Suprapubic skin (tissue), 4 donors: Measurements from ENCODE around the gene MCM6. TPM values are rescaled to one million over a fixed set of nuclear protein-coding genes. Genes with fewer than 3 reads are reported as not detected.

Experiments
- DNase-seq, 2 donors: peaks; one replicate each; pipeline ENCODE4 v3.0.0-alpha.2; 2019; ENCODE audit warnings: low spot score in 2 of 2
- H3K27ac ChIP-seq: fragments of 200-600 bp; sonication (generic); one replicate; pipeline ENCODE4 v1.5.1; 2019
- H3K27me3 ChIP-seq: fragments of 200-600 bp; sonication (generic); one replicate; pipeline ENCODE4 v1.5.1; 2019
- H3K36me3 ChIP-seq: fragments of 200-600 bp; sonication (generic); one replicate; pipeline ENCODE4 v1.5.1; 2019
- H3K4me1 ChIP-seq: fragments of 200-600 bp; sonication (generic); one replicate; pipeline ENCODE4 v1.5.1; 2019
- H3K4me3 ChIP-seq: fragments of 200-600 bp; sonication (generic); one replicate; pipeline ENCODE4 v1.5.1; 2019; ENCODE audit warnings: mild to moderate bottlenecking
- H3K9me3 ChIP-seq: fragments of 200-600 bp; sonication (generic); one replicate; pipeline ENCODE4 v1.5.1; 2019
- EP300 ChIP-seq: sonication (generic); formaldehyde crosslinking; IDR thresholded peaks from one replicate; pipeline ENCODE4 v1.6.1; 2017; ENCODE audit warnings: antibody characterized with exemption
- POLR2A ChIP-seq, 2 donors: fragments of 450-650 bp; IDR thresholded peaks; one replicate each; pipeline ENCODE4 v1.6.1; 2017; ENCODE audit warnings: antibody characterized with exemption in 2 of 2, mild to moderate bottlenecking in 2 of 2, moderate library complexity in 2 of 2
- POLR2AphosphoS5 ChIP-seq, 3 donors: sonication (generic); formaldehyde crosslinking; IDR thresholded peaks; one replicate each; pipeline ENCODE4 v1.6.1; 2017; ENCODE audit warnings: antibody characterized with exemption in 3 of 3
- WGBS: methylation state at CpG from one replicate; pipeline ENCODE4 v1.1.5; 2018; 5-methylcytosine and 5-hydroxymethylcytosine counted together
- total RNA-seq, 4 donors: library from RNA; depleted of rRNA; stranded (reverse); fragments of >200 nt; gene quantifications; one replicate each; pipeline ENCODE4 v1.1.0, GENCODE V29; 2016
- TF ChIP-seq, protein P1 (sequence below), 2 donors: fragments of 200-600 bp in 1 of 2; fragments of 450-650 bp in 1 of 2; sonication (generic) in 1 of 2; IDR thresholded peaks; one replicate each; pipeline ENCODE4 v1.5.1; 2016 to 2019; ENCODE audit warnings: antibody characterized with exemption in 2 of 2, mild to moderate bottlenecking in 1 of 2, moderate library complexity in 1 of 2

The MCM6 gene
- total RNA-seq, 4 donors from 2014 or later, result 6.6 to 13.5 (median 7.8) TPM

DNA sequence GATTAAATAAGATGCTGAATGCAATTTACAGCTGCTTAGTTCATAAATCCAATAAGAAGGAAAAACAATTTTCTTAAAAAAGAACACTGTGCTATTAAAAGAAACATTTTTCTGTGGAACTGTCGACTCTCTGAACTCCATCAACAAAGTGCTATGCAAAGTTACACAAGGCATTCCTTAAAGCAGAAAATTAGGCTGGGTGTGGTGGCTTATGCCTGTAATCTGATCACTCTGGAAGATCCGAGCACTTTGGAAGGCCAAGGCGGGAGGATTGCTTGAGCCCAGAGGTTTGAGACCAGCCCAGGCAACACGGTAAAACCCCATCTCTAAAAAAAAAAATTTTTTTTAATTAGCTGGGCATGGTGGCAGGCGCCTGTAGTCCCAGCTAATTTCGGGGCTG, 13.0 kb downstream of the MCM6 start:
- no peaks in the 10 kb centered on the region for H3K27me3 ChIP-seq
- H3K4me1 ChIP-seq, result no peaks in the 10 kb centered on the region
- DNase-seq, result no peak
- TF ChIP-seq POLR2A (IDR thresholded peaks at IDR 0.05) (no peak), EP300 (no peak)
- TF ChIP-seq, protein P1, sequence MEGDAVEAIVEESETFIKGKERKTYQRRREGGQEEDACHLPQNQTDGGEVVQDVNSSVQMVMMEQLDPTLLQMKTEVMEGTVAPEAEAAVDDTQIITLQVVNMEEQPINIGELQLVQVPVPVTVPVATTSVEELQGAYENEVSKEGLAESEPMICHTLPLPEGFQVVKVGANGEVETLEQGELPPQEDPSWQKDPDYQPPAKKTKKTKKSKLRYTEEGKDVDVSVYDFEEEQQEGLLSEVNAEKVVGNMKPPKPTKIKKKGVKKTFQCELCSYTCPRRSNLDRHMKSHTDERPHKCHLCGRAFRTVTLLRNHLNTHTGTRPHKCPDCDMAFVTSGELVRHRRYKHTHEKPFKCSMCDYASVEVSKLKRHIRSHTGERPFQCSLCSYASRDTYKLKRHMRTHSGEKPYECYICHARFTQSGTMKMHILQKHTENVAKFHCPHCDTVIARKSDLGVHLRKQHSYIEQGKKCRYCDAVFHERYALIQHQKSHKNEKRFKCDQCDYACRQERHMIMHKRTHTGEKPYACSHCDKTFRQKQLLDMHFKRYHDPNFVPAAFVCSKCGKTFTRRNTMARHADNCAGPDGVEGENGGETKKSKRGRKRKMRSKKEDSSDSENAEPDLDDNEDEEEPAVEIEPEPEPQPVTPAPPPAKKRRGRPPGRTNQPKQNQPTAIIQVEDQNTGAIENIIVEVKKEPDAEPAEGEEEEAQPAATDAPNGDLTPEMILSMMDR (IDR thresholded peaks at IDR 0.05), result no peak
- 72% methylated on average over 6 of the region's 6 CpGs for WGBS
- no peak overlapping the region for H3K4me3 ChIP-seq
- H3K27ac ChIP-seq, result no peak overlapping the region
- peaks cover 81% of the 10 kb centered on the region for H3K36me3 ChIP-seq
- H3K9me3 ChIP-seq, result no peaks in the 10 kb centered on the region

DNA sequence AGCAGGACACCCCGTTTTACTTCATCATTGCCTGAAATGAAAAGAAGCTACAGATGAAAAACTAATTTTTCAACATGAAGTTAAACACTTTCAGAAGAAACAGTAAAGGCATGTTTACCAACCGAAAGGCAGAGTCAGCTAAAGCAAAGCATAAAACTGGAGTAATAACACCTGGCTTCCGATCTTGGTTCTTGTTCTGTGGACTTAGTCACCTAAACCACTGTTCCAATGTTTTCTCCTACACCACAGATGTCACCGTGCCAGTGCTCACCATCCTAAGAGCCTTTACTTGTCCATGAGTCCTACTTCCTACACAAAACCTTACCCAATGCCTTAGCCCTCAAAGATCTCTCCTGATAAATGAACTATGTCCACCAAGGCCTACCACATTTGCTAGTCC, 13.5 kb downstream of the MCM6 start:
- H3K4me1 ChIP-seq, result no peaks in the 10 kb centered on the region
- H3K4me3 ChIP-seq, result no peak overlapping the region
- TF ChIP-seq EP300 (no peak), POLR2A (IDR thresholded peaks at IDR 0.05) (no peak), POLR2AphosphoS5 (IDR thresholded peaks at IDR 0.05) (no peak)
- TF ChIP-seq, protein P1 (IDR thresholded peaks at IDR 0.05), result no peak
- no peaks in the 10 kb centered on the region for H3K9me3 ChIP-seq
- DNase-seq, result no peak
- H3K36me3 ChIP-seq, result peaks cover 81% of the 10 kb centered on the region
- no peaks in the 10 kb centered on the region for H3K27me3 ChIP-seq
- 96% methylated on average over 4 of the region's 4 CpGs for WGBS
- H3K27ac ChIP-seq, result no peak overlapping the region

DNA sequence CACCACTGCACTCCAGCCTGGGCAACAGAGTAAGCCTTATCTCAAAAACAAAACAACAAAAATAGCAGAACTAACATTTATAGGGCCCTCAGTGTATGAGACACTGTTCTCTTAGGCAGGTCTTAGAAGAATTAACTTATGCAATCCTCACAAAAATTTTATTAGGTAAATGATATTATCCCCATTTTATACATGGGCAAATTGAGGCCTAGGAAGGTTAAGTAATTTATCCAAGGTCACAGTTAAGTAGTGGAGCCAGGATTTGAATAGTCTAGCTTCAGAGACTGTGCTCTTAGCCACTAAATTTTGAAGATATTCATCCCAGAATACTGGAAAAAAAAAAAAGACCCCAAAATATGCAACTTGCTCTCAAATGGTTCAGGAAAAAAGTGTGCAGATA, 22.8 kb downstream of the MCM6 start:
- no peak for DNase-seq
- H3K4me1 ChIP-seq, result no peaks in the 10 kb centered on the region
- no peak overlapping the region for H3K27ac ChIP-seq
- H3K9me3 ChIP-seq, result no peaks in the 10 kb centered on the region
- TF ChIP-seq POLR2AphosphoS5 (IDR thresholded peaks at IDR 0.05), result no peak
- TF ChIP-seq, protein P1 (IDR thresholded peaks at IDR 0.05), result no peak
- no peak for TF ChIP-seq POLR2A (IDR thresholded peaks at IDR 0.05)
- no peak for TF ChIP-seq EP300
- no peak overlapping the region for H3K4me3 ChIP-seq
- peaks cover 44% of the 10 kb centered on the region for H3K36me3 ChIP-seq
- H3K27me3 ChIP-seq, result no peaks in the 10 kb centered on the region

DNA sequence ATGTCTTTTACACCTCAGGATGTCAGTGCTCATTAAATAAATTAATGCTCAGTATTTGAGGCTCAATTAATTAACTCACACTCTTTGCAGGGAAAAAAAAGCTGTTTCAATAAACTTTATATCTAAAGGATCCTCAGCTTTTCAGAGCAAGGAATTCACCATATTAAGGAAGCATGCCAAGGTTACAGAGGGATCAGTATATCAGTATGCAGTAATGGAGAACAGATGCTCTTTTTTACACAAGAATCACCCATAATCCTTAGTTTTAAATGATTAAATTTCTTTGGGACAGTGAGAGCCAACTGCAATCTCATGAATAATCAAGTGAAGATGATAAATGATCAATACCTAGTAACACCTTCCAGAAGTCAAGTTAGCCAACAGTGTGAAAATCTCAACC, 24.4 kb downstream of the MCM6 start:
- Histone ChIP-seq H3K36me3 (peaks cover 45% of the 10 kb centered on the region), H3K27ac (no peak overlapping the region), H3K4me1 (no peaks in the 10 kb centered on the region), H3K9me3 (no peaks in the 10 kb centered on the region), H3K4me3 (no peak overlapping the region), H3K27me3 (no peaks in the 10 kb centered on the region)
- TF ChIP-seq EP300 (no peak), POLR2AphosphoS5 (IDR thresholded peaks at IDR 0.05) (no peak), POLR2A (IDR thresholded peaks at IDR 0.05) (no peak)
- TF ChIP-seq, protein P1 (IDR thresholded peaks at IDR 0.05), result no peak
- DNase-seq, result no peak

DNA sequence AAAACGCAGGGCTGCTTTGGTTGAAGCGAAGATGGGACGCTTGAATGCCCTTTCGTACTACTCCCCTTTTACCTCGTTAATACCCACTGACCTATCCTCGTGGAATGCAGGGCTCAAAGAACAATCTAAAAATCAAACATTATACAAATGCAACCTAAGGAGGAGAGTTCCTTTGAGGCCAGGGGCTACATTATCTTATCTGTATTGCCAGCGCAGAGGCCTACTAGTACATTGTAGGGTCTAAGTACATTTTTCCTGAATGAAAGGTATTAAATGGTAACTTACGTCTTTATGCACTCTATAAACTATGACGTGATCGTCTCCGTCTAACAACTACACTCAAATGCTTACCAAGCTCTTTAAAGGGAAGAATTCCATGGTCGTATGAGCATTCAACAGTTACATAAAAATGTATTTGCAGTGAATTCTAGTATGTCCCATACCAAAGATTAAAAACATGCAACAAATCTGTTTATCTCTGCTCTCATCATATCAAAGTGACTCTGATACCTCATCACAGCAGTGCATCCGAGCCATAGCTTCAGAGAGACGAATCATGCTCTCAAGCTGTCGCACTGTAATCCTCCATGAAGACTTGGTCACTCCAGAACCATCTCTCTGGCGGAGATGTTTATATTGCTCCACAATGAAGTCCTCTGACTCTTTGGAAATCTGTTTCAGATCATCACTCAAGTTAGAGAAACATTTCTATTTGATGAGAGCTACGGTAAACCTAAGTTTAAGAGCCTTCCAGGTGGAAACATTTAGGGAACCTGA, 25.2 kb downstream of the MCM6 start:
- no peaks in the 10 kb centered on the region for H3K9me3 ChIP-seq

More for the DNA sequence above, 25.2 kb downstream of the MCM6 start:
- TF ChIP-seq EP300 (no peak), POLR2AphosphoS5 (IDR thresholded peaks at IDR 0.05) (no peak), POLR2A (IDR thresholded peaks at IDR 0.05) (no peak)
- TF ChIP-seq, protein P1 (IDR thresholded peaks at IDR 0.05), result no peak
- H3K36me3 ChIP-seq, result peaks cover 45% of the 10 kb centered on the region
- H3K4me3 ChIP-seq, result no peak overlapping the region
- no peak overlapping the region for H3K27ac ChIP-seq
- DNase-seq, result no peak
- no peaks in the 10 kb centered on the region for H3K27me3 ChIP-seq
- H3K4me1 ChIP-seq, result no peaks in the 10 kb centered on the region
- WGBS, result 87% methylated on average over 17 of the region's 17 CpGs
